ENCODE results near the gene AHDC1.

DNA sequence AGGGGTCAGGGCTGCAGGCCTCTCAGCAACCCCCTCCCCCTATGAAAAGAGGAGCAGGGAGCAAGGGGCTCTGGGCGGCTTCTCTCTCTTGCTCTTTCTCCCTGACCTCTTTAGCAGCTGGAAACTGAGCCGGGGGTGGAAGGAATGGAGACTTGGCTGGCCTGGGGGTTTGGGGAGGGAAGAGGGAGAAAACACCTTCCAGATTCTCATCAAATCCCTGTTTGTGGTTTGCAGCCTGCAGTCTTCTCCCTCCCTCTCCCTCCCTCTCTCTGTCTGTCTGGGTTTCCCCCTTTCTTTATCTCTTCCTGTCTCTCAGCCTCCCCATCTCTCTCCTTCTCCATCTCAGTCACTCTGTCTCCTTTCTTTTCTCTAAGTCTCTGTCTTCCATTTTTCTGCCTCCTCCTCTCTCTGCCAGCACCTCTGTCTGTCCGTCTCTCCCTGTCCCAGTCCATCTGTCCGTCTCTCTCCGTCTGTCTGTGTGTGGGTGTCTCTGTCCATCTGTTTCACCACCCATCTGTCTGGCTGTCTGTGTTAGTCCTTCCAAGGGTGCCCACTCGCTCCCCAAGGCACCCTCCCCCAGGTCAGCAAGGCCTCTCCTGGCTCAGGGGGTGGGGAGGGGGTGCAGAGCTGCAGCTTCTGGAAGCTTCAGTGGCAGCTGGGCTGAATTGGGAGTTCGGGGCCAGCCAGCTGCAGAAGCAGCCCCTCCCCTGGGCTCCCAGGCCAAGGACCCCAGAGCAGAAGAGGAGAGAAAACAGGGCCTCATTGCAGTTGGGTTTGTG is 6.2 kb downstream of the AHDC1 start:
- no peak for TF ChIP-seq GATA3 (IDR thresholded peaks at IDR 0.05; ENCODE audit: low read depth, low read length)
- no peak for TF ChIP-seq GATA2 (IDR thresholded peaks at IDR 0.05; ENCODE audit: low read depth, low read length)
